Amygdala (tissue), 56 donors: ENCODE results near the gene REXO1.
A peak's percentile ranks its signal among the peaks of the same experiment; 100 is the strongest.

Experiments
- DNase-seq, 56 donors: peaks; one replicate each; lab custom pipeline; 2025; lab: John Stamatoyannopoulos, UW

REXO1 gene

GRCh38 chr19:1776606-1777147, 71.6 kb downstream of the REXO1 start:
- DNase-seq, result no peak

- no peak for DNase-seq
These were observed 72.2 kb downstream of the REXO1 start for GRCh38 chr19:1775951-1776605.

GRCh38 chr19:1774989-1775772, 73.1 kb downstream of the REXO1 start:
- no peak for DNase-seq

- DNase-seq, result no peak
These were observed 75.1 kb downstream of the REXO1 start for GRCh38 chr19:1773184-1773583.

- DNase-seq, result no peak
These were observed 77.3 kb downstream of the REXO1 start for GRCh38 chr19:1770866-1771576.

- no peak for DNase-seq
These were observed 78.7 kb downstream of the REXO1 start for GRCh38 chr19:1769645-1769985.

- DNase-seq, result no peak
These were observed 79.2 kb downstream of the REXO1 start for GRCh38 chr19:1768918-1769644.

- no peak for DNase-seq
These were observed 80.0 kb downstream of the REXO1 start for GRCh38 chr19:1768248-1768647.

- peak in 16 of 56 donors; percentile 0 to 46 (median 7) for DNase-seq
These were observed 80.8 kb downstream of the REXO1 start for GRCh38 chr19:1767464-1767933.

GRCh38 chr19:1766800-1767352, 81.4 kb downstream of the REXO1 start:
- DNase-seq, result no peak

- DNase-seq, result no peak
These were observed 82.1 kb downstream of the REXO1 start for GRCh38 chr19:1765904-1766799.
